GM12878 (cell line): ENCODE data around the gene DIRAS2. TPM values are rescaled to one million over a fixed set of nuclear protein-coding genes. Genes with fewer than 3 reads are reported as not detected.

ENCODE experiments used
- ATAC-seq: fragments of 200-7000 bp; cut with Tn5 transposase; 3 replicates; pipeline ENCODE4 v1.9.1; 2020; ENCODE audit warnings: mild to moderate bottlenecking, moderate library complexity
- BruUV-seq: library from RNA; stranded (reverse); fragments of 400-500 nt; replicated peaks from 2 replicates; lab custom pipeline; 2021; lab: Mats Ljungman, UMichigan
- CTCF ChIA-PET: fragments of 300-600 bp; sonication (Branson Sonifier 250); formaldehyde crosslinking; extraction: SDS; loops from one replicate; lab custom pipeline; 2021; ENCODE audit warnings: inconsistent platforms; lab: Yijun Ruan, JAX
- POLR2A ChIA-PET: fragments of 350-600 bp; formaldehyde crosslinking; extraction: SDS; loops from one replicate; lab custom pipeline; 2021; ENCODE audit warnings: inconsistent platforms; lab: Charles Lee
- RAD21 ChIA-PET: fragments of 300-600 bp; sonication (Branson Sonifier 250); formaldehyde crosslinking; loops from one replicate; lab custom pipeline; 2023; ENCODE audit warnings: antibody characterized with exemption; ENCODE audit not compliant: unreplicated experiment; lab: Charles Lee
- SMC1A ChIA-PET: fragments of 300-600 bp; sonication (Branson Sonifier 250); formaldehyde crosslinking; loops from one replicate; lab custom pipeline; 2023; ENCODE audit not compliant: unreplicated experiment, uncharacterized antibody; lab: Charles Lee
- DNase-seq: peaks from one replicate; pipeline ENCODE4 v3.0.0-alpha.2; 2011; ENCODE audit warnings: low read depth, low spot score
- FAIRE-seq: peaks from 3 replicates; lab custom pipeline; 2011; peaks lifted over from hg19 to GRCh38; lab: Jason Lieb, UNC
- H2AFZ ChIP-seq: 2 replicates; pipeline ENCODE4 v1.6.0; 2011; ENCODE audit warnings: low read depth, low read length, control low read depth; ENCODE audit not compliant: control insufficient read depth
- H3K27ac ChIP-seq: 2 replicates; pipeline ENCODE4 v1.5.1; 2011; ENCODE audit warnings: control low read depth; ENCODE audit not compliant: control insufficient read depth, insufficient read depth
- H3K27me3 ChIP-seq, 2 experiments: replicated peaks in 1 of 2; 2 replicates each; pipeline versions ENCODE4 v1.6.0 to v1.6.1; 2011; ENCODE audit warnings: low read length in 1 of 2; ENCODE audit not compliant: control insufficient read depth in 2 of 2, insufficient read depth in 2 of 2
- H3K36me3 ChIP-seq, 2 experiments: 2 replicates each; pipeline ENCODE4 v1.5.1; 2011; ENCODE audit warnings: low read length in 1 of 2; ENCODE audit not compliant: control insufficient read depth in 2 of 2, insufficient read depth in 2 of 2
- H3K4me1 ChIP-seq: 2 replicates; pipeline ENCODE4 v1.6.1; 2011; ENCODE audit warnings: mild to moderate bottlenecking, low read length, moderate library complexity, mixed read lengths; ENCODE audit not compliant: control insufficient read depth, insufficient read depth
- H3K4me2 ChIP-seq: 2 replicates; pipeline ENCODE4 v1.6.0; 2011; ENCODE audit warnings: control low read depth; ENCODE audit not compliant: control insufficient read depth, insufficient read depth
- H3K4me3 ChIP-seq: fragments of 200-600 bp; sonication (generic); 2 replicates; pipeline ENCODE4 v1.5.1; 2016
- H3K79me2 ChIP-seq: 2 replicates; pipeline ENCODE4 v1.6.0; 2011; ENCODE audit warnings: low read length; ENCODE audit not compliant: control insufficient read depth, insufficient read depth
- H3K9ac ChIP-seq: 2 replicates; pipeline ENCODE4 v1.8.0; 2011; ENCODE audit warnings: low read length, control low read depth, mixed read lengths; ENCODE audit not compliant: control insufficient read depth, insufficient read depth
- H3K9me3 ChIP-seq: replicated peaks from 3 replicates; pipeline ENCODE4 v1.5.1; 2011; ENCODE audit warnings: mild to moderate bottlenecking, low read length; ENCODE audit not compliant: control insufficient read depth, insufficient read depth
- H4K20me1 ChIP-seq: 2 replicates; pipeline ENCODE4 v1.6.0; 2011; ENCODE audit not compliant: control insufficient read depth, insufficient read depth
- CHD4 ChIP-seq: fragments of 200-600 bp; sonication (generic); IDR thresholded peaks from 2 replicates; pipeline ENCODE4 v1.6.1; 2016; ENCODE audit warnings: mild to moderate bottlenecking
- MTA2 ChIP-seq: fragments of 450-650 bp; IDR thresholded peaks from 2 replicates; pipeline ENCODE4 v1.6.1; 2016; ENCODE audit warnings: low read depth, mild to moderate bottlenecking, moderate library complexity
- NFYA ChIP-seq: IDR thresholded peaks from 2 replicates; pipeline ENCODE4 v1.6.1; 2011; ENCODE audit warnings: low read depth, mild to moderate bottlenecking, low read length, improper control_type of control experiment, borderline replicate concordance
- TCF12 ChIP-seq: IDR thresholded peaks from 2 replicates; pipeline ENCODE4 v1.6.1; 2011; ENCODE audit warnings: low read depth, mild to moderate bottlenecking, low read length
- WGBS: methylation state at CpG from one replicate; pipeline ENCODE4 v1.1.6; 2016; ENCODE audit warnings: low lambda C conversion rate; ENCODE audit not compliant: insufficient replicate concordance, insufficient coverage; ENCODE audit errors: missing lambda C conversion rate; 5-methylcytosine and 5-hydroxymethylcytosine counted together
- in situ Hi-C: fragments of 300-500 bp; cut with MboI; formaldehyde crosslinking; loops from 9 replicates; pipeline ENCODE4 v1.14.3; 2018; ENCODE audit warnings: mixed read lengths
- intact Hi-C: fragments of 100-400 bp; cut with micrococcal nuclease; formaldehyde crosslinking; loops from one replicate; pipeline ENCODE4 v1.14.2; 2022; ENCODE audit not compliant: unreplicated experiment
- polyA plus RNA-seq, 11 experiments: library from polyadenylated mRNA; depleted of rRNA in 4 of 11; unstranded in 6 of 11; stranded (reverse) in 5 of 11; fragments of >200 nt; fragmentation: Nextera tagmentation in 4 of 11; fragmentation: Illumina TruSeq in 1 of 11; extraction: Ambion mirVana in 4 of 11; extraction: Trizol in 1 of 11; gene quantifications; 1 replicate in 1 of 11; 2 replicates in 10 of 11; pipeline versions ENCODE4 v1.2.1 to v1.2.3, GENCODE V29; 2011 to 2016; ENCODE audit warnings: inconsistent platforms in 2 of 11, missing spikeins in 2 of 11, low read depth in 1 of 11
- total RNA-seq, 4 experiments: library from RNA; depleted of rRNA in 3 of 4; stranded (reverse); fragments of >200 nt in 3 of 4; fragmentation: Illumina TruSeq in 1 of 4; extraction: Trizol in 1 of 4; gene quantifications; 2 replicates each; pipeline versions ENCODE4 v1.2.1 to v1.2.3, GENCODE V29; 2013 to 2021
- TF ChIP-seq, protein P1 (sequence below): fragments of 450-650 bp; IDR thresholded peaks from 2 replicates; pipeline ENCODE4 v1.6.1; 2017; ENCODE audit warnings: mild to moderate bottlenecking
- TF ChIP-seq, protein P2 (sequence below): fragments of 450-650 bp; IDR thresholded peaks from 2 replicates; pipeline ENCODE4 v1.6.1; 2017; ENCODE audit warnings: mild to moderate bottlenecking, low read depth, inconsistent platforms; ENCODE audit not compliant: poor library complexity, severe bottlenecking

DIRAS2 gene
- total and polyA plus RNA-seq, 10 of the 15 experiments (the other 5 are each of a cell fraction or from before 2014, with no cell fraction given): not detected

DNA sequence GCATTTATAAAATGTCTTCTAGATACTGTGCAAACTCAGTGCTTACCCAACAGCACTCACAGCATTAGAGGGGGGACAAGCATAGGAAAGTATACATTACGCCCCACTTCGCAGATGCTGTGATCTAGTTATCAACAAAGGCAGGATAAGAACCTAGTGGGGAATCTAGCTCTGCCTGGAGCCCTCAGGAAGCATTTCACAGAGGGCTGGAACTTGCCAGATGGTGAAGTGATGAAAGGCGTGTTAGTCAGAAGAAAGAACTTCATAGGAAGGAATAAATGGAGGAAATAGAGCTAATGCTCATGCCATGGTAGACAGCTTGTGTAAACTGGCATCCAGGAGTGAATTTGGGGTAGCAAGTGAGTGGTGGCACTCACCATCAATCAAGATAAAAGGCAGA, 25.8 kb downstream of the DIRAS2 start (continued):
- TF ChIP-seq, protein P1, sequence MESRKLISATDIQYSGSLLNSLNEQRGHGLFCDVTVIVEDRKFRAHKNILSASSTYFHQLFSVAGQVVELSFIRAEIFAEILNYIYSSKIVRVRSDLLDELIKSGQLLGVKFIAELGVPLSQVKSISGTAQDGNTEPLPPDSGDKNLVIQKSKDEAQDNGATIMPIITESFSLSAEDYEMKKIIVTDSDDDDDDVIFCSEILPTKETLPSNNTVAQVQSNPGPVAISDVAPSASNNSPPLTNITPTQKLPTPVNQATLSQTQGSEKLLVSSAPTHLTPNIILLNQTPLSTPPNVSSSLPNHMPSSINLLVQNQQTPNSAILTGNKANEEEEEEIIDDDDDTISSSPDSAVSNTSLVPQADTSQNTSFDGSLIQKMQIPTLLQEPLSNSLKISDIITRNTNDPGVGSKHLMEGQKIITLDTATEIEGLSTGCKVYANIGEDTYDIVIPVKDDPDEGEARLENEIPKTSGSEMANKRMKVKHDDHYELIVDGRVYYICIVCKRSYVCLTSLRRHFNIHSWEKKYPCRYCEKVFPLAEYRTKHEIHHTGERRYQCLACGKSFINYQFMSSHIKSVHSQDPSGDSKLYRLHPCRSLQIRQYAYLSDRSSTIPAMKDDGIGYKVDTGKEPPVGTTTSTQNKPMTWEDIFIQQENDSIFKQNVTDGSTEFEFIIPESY: no peak
- no peak for TF ChIP-seq CHD4
- TF ChIP-seq, all 136 proteins: peak for 0

DNA sequence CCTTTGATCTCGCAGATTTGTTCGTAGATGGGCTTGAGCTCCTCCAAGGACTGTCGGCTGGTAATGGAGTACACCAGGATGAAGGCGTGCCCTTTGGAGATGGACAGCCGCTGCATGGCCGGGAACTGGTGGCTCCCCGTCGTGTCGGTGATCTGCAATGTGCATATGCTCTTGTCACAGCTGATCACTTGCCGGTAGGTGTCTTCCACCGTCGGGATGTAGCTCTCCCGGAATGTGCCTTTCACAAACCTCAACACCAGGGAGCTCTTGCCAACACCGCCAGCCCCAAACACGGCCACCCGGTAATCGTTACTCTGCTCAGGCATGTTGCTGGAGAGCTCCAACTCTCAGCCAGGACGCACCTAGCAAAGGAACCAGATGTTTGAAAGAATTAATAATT, 29.1 kb downstream of the DIRAS2 start:
- no peaks in the 10 kb centered on the region; a peak in 2 of 4 replicates for H3K27me3 ChIP-seq
- no peaks in the 10 kb centered on the region for H3K79me2 ChIP-seq
- ChIA-PET RAD21 (no interaction called here), POLR2A (no interaction called here), SMC1A (interaction anchor here (1.2 kb wide), 1 partner anchor 11 kb away, joined by 3 read pairs; no protein-coding TSS in a partner anchor), CTCF (interaction anchor here (1.1 to 1.4 kb wide), 3 partner anchors 8 to 11 kb away, joined by 3 to 4 read pairs (median 3); no protein-coding TSS in a partner anchor)
- intact Hi-C loops: no loop called here
- no peaks in the 10 kb centered on the region for H4K20me1 ChIP-seq
- in situ Hi-C loops: no loop called here
- TF ChIP-seq TCF12: no peak
- TF ChIP-seq MTA2: no peak
- TF ChIP-seq, protein P2, sequence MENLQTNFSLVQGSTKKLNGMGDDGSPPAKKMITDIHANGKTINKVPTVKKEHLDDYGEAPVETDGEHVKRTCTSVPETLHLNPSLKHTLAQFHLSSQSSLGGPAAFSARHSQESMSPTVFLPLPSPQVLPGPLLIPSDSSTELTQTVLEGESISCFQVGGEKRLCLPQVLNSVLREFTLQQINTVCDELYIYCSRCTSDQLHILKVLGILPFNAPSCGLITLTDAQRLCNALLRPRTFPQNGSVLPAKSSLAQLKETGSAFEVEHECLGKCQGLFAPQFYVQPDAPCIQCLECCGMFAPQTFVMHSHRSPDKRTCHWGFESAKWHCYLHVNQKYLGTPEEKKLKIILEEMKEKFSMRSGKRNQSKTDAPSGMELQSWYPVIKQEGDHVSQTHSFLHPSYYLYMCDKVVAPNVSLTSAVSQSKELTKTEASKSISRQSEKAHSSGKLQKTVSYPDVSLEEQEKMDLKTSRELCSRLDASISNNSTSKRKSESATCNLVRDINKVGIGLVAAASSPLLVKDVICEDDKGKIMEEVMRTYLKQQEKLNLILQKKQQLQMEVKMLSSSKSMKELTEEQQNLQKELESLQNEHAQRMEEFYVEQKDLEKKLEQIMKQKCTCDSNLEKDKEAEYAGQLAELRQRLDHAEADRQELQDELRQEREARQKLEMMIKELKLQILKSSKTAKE: no peak
- TF ChIP-seq NFYA: no peak
- H3K4me3 ChIP-seq: no peak overlapping the region
- H3K36me3 ChIP-seq: no peaks in the 10 kb centered on the region
- H3K9me3 ChIP-seq: no peaks in the 10 kb centered on the region
- no peak for DNase-seq
- no peaks in the 10 kb centered on the region for H3K4me1 ChIP-seq
- no peak overlapping the region for H2AFZ ChIP-seq
- no peak for ATAC-seq
- H3K9ac ChIP-seq: no peak overlapping the region
- WGBS: 61% methylated on average over 18 of the region's 18 CpGs
- no peak overlapping the region for H3K27ac ChIP-seq
- FAIRE-seq: no peak
- H3K4me2 ChIP-seq: no peak overlapping the region
- BruUV-seq: no TSS peak
